ENCODE data around the gene KCTD4.

DNA sequence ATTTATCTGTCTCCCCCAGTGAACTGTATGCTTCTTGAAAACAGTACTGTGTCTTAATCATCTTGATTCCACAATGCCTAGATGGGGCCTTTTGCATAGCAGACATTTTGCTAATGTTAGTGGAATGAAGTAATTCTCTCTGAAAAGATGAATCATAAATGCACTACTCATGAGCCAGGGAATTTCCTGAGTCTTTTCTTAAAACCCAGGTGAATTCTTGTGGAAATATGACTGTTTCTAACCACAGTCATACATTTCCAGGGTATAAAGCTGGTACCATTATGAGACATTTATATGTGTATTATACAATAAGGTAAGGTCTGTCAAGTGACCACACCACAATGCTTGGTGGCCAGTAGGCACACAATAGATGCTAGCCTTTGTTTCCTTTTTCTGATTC, 5.5 kb upstream of the KCTD4 start:
- TF ChIP-seq, protein P1, sequence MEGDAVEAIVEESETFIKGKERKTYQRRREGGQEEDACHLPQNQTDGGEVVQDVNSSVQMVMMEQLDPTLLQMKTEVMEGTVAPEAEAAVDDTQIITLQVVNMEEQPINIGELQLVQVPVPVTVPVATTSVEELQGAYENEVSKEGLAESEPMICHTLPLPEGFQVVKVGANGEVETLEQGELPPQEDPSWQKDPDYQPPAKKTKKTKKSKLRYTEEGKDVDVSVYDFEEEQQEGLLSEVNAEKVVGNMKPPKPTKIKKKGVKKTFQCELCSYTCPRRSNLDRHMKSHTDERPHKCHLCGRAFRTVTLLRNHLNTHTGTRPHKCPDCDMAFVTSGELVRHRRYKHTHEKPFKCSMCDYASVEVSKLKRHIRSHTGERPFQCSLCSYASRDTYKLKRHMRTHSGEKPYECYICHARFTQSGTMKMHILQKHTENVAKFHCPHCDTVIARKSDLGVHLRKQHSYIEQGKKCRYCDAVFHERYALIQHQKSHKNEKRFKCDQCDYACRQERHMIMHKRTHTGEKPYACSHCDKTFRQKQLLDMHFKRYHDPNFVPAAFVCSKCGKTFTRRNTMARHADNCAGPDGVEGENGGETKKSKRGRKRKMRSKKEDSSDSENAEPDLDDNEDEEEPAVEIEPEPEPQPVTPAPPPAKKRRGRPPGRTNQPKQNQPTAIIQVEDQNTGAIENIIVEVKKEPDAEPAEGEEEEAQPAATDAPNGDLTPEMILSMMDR (IDR thresholded peaks at IDR 0.05), result no peak
- no peak for TF ChIP-seq ZFX (IDR thresholded peaks at IDR 0.05; ENCODE audit: borderline replicate concordance)
